ENCODE results near the gene CCDC149.

The CCDC149 gene

DNA sequence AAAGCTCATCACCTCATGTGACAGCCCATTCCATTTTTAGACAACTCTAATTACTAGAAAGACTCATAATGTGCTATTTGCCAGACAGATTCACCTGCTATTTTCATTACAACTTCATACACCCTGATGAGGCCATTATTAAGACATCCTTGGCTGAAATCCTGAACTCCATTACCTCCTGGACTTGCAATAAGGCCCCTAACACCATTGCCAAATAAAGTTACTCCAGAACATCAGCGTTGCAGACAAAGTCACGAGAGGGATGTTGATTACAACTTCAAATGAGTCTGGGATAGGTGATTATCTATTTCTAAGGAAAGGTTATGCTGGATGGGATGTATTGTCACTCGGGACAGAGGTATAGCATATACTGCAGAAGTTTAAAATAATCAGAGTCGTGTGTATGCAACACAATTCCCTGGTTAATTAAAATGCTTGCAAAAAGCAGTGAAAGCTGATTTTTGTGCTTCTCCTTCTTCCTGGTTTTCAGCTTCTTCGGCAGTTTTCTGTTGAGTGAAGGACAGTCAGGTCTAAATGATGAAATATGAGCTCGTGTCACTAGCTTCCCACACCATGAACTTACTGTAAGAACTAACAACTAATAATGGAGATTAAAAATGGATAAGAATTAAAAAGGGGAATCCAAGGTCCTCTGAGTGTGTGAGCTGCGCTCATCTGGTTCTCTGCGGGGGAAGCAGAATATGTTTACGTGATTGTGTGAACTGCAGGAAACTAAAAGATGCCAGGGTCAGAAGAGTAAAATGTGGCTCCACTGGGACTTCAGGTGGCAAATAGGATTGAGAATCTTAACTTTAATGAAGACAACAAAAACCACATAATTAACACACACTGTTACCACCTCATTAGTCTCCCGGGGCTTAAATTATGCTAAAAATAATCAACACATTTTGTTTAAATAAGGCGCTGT lies 135.0 kb downstream of the CCDC149 start:
- DNase-seq (ENCODE audit: low read depth) = no peak

DNA sequence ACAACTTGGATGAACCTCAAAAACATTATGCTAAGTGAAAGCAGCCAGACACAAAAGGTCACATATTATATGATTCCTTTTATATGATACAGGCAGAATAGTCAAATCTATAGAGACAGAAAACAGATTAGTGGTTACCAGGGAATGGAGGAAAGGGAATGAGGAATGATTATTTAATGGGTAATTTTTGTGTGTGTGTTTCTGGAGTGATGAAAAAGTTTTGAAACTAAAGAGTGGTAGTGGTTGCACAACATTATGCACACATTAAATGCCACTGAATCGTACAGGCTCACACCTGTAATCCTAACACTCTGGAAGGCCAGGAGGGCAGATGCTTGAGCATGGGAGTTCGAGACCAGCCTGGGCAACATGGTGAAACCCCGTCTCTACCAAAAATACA lies 137.1 kb downstream of the CCDC149 start:
- no peak for DNase-seq (ENCODE audit: low read depth)

DNA sequence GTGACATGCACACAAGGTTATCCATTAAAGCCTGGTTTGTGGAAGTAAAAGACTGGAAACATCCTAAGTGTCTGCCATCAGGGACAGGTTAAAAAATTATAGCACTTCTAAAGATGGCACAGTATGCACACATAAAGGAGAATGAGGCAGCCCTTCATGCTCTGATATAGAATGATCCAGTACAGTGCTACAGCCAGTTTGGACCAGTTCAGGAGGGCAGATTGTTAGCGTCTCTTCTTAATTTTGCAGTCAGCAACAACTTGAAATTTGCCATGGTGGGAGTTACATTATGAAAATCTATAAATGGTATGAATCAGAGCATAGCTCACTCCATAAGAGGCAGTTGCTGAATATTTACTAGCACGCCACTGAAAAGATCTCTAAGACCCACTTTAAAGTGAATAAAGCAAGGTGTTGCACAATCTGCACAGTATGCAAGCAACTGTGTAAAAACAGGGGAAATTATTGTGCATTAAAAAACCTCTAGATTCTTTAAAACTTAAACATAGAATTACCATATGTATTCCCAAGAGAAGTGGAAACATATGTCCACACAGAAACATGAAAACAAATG lies 137.7 kb downstream of the CCDC149 start:
- no peak for DNase-seq (ENCODE audit: low read depth)

DNA sequence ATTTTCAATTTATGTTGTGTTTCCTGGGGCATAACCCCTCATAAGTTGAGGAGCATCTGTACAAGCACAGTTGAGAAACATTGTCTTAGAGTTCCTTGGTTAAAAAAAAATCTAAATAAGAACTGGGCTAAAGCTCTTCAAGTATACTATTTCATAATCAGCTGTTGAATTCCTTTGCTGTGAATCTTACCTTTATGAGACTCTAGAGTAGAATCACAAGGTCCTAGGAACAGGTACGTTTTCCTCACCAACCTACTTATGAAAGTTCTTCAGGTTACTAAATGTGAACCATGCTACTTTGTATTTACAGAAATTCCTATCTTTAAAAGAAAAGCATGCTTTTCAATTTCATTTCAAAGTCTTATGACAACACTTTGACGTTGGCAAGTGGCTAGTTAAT lies 138.4 kb downstream of the CCDC149 start:
- no peak for DNase-seq (ENCODE audit: low read depth)

DNA sequence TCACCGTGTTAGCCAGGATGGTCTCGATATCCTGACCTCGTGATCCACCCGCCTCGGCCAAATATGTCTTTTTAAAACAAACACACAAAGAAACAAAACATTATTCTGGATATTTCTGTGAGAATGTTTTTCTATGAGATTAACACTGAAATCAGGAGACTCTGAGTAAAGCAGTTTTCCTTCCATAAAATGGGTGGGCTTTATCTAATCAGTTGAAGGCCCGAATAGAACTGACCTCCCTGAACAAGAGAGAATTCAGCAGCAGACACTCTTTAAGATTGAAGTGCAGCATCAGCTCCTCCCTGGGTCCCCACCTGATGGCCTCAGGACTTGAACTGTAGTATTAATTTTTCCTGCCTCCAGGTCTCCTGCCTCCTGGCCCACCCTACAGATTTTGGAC lies 139.9 kb downstream of the CCDC149 start:
- DNase-seq (ENCODE audit: low read depth) = no peak

DNA sequence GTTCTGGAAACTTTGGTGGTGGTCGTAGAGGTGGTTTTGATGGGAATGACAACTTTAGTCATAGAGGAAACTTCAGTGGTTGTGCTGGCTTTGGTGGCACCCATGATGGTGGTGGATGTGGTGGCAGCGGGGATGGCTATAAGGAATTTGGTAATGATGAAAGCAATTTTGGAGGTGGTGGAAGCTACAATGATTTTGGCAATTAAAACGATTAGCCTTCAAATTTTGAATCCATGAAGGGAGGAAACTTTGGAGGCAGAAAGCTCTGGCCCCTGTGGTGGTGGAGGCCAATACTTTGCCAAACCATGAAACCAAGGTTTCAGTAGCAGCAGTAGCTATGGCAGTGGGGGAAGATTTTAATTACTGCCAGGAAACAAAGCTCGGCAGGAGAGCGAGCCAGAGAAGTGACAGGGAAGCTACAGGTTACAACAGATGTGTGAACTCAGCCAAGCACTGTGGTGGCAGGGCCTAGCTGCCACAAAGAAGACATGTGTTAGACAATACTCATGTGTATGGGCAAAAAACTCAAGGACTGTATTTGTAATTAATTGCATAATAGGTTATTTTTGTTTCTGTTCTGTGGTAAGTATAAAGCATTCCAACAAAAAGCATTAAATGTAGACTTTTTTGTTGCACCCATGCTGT lies 140.7 kb downstream of the CCDC149 start:
- DNase-seq (ENCODE audit: low read depth) = no peak

DNA sequence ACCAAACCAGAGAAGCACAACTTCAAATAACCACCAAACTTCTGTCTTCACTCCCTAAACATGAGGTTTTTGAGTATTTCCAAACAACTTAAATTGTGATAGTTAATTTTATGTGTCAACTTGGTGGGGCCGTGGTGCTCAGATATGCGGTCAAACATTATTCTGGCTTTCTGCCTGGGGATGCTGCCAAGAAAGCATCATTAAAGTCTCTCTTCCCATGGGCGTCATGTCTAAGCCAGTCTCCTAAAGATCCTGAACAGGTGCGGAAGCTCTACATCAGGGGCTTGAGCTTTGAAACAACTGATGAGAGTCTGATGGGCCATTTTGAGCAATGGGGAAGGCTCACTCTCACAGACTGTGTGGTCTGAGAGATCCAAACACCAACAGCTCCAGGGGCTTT lies 141.6 kb downstream of the CCDC149 start:
- DNase-seq (ENCODE audit: low read depth) = no peak

DNA sequence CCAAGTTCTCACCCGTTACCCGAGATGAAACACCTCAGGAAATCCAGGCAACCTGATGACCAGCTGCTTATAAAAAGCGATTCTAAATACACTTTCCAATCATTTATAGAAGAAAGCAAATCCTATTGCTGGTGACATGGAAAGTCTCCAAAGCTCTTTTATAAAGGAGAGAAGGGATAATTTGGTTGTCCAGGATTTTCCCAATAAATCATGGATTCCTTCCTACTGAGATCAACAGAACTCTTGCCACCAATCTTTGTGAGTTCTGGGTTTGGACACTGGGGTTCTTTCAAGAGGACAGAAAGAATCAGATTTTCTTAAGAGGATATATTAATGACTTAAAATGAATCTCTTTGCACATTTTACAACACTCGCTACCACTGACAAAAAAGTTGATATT lies 142.2 kb downstream of the CCDC149 start:
- DNase-seq (ENCODE audit: low read depth) = no peak

DNA sequence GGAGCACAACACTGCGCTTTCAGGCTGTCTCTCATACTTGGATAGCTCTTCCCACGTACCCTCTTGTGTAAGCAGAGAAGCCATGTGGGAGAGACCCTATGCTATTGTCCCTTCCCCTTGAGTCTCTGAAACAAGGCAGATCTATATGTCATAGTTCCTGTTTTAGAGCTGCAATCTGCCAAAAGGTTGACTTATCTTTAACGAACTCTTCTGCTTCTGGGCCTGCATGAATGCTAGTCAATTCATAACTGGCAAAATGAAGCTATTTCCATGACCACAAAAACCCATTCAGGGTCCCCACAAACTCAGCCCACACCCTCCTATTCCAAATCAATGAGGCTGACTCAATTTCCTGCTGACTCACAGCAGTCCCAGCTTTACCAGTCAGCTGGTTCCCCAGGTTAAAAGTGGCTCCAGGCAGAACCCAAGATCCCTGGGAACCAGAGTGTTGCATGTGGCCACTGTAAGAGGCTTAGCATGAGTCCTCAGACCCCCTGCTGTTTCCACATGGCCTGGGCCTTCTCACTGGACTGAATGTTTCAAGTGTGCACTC lies 142.7 kb downstream of the CCDC149 start:
- DNase-seq (ENCODE audit: low read depth) = no peak

DNA sequence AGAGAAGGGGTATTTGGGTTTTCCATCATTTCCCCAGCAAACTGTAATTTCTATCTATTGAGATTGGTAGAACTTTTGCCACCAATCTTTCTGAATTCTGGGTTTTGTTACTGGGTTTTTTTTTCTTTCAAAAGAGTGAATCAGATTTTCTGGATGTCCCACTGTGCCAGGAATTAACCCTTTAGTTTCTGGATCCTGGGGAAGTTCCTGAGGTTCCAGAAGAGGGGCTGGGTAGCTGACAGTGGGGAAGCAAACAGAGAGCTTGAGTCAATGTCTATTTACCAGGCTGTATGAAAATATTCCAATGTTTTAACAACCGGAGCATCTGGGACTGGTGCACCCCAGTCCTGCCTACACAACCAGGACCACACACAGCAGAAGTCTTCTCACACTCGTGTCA lies 143.3 kb downstream of the CCDC149 start:
- no peak for DNase-seq (ENCODE audit: low read depth)

DNA sequence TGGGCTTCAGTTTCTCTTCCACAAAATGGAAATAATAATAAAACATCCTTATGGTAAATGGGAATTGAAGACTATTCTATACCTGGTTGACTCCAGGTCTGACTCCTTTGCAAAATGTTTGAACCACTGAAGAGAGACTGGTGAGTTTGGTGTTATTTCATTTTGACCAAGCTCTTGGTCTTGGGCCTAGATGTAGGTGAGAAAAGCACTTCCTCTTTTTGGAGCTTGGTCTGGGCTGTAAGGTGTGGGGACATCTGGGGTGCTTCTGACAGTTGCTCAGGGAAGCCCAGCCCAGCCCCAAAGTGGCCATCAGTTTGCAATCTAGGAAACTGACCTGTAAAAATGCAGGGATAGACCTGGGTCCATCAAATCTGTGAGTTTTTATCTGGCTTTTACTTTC lies 144.2 kb downstream of the CCDC149 start:
- no peak for DNase-seq (ENCODE audit: low read depth)

DNA sequence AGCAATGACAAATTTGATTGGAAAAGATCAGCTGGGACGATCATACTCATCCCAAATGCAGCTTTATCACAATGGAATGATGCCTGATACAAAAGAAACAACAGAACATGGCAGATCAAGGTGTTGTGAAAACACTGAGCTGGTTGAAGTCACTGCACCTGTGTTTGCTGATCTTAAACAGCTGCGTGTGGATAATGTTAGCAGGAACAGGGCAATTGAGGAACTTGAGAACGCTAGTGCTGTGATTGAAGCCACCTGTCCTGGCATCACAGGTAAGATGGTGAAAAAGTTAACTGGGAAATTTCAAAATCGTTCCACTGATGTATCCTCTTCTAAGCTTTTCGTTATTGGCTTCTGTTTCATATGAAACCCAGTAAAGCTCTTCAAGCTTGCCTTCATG lies 144.8 kb downstream of the CCDC149 start:
- DNase-seq (ENCODE audit: low read depth) = no peak

DNA sequence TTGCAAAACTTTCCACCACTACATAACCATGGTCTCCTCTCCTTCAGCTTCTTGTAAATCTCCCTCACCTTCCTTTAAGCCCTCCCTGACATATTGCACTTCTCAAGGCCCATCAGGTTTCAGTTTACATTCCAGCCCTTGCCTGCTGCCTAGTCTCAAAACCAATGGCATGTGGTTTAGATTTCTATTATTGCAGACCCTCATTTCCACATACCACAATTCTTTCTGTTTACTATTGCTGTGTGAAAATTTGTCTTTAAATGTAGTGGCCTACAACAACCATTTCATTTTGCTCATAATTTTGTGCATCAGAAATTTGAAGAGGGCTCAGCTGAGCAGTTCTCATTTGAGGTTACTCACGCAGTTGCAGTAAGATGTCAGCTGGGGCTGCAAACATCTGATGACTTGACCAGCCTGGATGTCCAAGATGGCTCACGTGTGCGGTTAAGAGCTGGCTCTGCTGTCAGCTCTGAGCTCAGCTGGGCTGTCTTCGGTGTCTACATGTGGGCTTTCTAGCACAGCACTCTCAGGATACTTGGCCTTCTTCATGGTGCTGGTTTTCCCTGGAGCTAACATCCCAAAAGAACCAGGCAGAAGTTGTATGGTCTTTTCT lies 147.4 kb downstream of the CCDC149 start:
- no peak for DNase-seq (ENCODE audit: low read depth)

DNA sequence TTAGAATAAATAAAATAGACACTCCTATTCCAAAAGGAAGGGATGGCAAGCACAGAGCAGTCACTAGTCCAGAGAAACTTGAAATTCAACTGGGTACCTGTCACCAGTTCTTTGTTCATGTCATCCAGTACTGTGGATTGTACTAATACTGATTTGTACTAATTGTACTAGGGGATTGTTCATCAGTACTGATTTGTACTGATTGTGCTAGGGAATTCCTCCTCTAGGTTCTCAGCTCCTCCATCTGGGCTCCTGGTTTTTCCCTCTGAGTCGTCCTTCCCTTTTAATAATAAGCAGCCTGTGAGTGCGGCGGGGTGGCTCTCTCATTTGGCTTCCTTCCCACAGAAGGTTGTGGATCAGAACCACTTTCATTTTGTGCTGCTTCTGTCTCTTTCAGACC lies 148.5 kb downstream of the CCDC149 start:
- DNase-seq (ENCODE audit: low read depth) = no peak

DNA sequence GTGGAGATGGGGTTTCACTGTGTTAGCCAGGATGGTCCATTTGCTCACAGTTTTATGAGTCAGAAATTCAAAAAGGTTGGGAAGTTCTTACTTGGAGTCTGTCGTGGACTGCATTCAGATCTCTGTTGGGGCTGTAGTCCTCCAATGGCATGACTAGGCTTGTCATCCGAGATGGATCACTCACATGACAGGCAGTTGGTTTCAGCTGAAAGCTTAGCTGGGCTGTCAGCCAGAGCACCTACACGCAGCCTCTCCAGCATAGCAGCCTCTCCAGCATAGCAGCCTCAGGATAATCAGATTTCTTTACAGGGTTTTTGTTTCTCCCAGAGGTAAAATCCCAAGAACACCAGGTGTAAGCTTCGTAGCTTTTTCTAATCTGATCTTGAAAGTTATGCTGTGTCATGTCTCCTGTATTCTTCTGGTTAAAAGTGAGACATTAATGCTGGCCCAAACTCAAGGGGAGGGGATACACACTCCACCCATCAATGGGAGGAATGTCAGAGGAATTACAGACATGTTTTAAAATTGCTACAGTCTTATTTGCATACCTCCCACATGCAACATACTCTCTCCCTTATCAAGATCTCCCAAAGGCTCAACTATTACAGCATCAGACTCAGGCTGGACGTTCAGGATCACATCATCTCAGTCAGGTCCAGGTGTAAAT lies 149.1 kb downstream of the CCDC149 start:
- DNase-seq (ENCODE audit: low read depth) = no peak
